GM13976 (cell line): ENCODE data around the gene MYO5B.

Experiments used
- DNase-seq: peaks from one replicate; pipeline ENCODE4 v3.0.0; 2012; ENCODE audit warnings: low spot score
- in situ Hi-C: fragments of 300-500 bp; cut with MboI; formaldehyde crosslinking; loops from one replicate; pipeline ENCODE4 v1.12.0; 2022; ENCODE audit warnings: low sequenced_read_pairs, mixed read lengths, inconsistent platforms; ENCODE audit not compliant: unreplicated experiment
- TF ChIP-seq, protein P1 (sequence below): IDR thresholded peaks from 2 replicates; pipeline ENCODE4 v1.5.1; 2012; ENCODE audit warnings: borderline replicate concordance, mild to moderate bottlenecking; ENCODE audit not compliant: insufficient read depth; ENCODE audit errors: extremely low read depth, missing control alignments, control extremely low read depth

MYO5B gene

DNA sequence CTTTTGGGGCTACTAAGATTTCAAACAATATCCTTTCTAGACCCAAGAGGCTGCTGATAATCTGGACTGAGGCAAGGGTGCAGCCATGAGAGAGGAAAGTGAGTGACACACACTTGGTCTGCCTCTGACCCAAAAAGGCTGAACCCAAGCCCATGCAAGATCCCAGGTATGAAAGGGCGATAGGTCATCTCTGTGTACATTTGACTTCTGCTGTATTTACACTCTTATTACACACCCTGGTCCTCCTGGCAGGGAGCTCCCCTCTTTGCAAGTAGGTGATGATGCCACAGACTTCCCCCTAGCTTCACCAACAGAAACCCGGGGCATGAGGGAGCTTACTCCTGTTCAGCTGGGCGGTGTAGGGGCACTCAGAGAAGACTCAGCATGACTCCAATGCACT lies 319.8 kb downstream of the MYO5B start:
- in situ Hi-C loops: no loop called here
- DNase-seq: no peak
- TF ChIP-seq, protein P1, sequence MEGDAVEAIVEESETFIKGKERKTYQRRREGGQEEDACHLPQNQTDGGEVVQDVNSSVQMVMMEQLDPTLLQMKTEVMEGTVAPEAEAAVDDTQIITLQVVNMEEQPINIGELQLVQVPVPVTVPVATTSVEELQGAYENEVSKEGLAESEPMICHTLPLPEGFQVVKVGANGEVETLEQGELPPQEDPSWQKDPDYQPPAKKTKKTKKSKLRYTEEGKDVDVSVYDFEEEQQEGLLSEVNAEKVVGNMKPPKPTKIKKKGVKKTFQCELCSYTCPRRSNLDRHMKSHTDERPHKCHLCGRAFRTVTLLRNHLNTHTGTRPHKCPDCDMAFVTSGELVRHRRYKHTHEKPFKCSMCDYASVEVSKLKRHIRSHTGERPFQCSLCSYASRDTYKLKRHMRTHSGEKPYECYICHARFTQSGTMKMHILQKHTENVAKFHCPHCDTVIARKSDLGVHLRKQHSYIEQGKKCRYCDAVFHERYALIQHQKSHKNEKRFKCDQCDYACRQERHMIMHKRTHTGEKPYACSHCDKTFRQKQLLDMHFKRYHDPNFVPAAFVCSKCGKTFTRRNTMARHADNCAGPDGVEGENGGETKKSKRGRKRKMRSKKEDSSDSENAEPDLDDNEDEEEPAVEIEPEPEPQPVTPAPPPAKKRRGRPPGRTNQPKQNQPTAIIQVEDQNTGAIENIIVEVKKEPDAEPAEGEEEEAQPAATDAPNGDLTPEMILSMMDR: no peak

DNA sequence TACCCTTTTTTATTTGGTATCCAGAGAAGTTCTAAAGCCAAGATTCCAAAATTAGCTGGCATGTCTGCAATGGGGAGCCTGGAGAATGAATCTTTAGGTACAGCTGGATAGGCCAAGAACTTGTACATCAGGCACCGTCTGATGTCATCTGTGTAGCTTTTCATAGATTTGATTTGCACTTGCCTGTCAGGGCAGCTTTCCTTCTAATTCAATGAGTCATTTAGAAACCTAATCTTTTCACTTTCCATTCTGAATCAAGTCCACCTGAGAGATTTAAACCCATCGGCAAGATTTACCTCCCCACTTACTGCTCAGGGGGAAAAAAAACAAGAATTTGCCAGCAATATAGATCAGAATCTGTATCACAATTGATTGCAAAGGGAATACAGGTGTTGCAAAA lies 320.7 kb downstream of the MYO5B start:
- in situ Hi-C loops: loop anchor here (25.0 kb wide), 1 partner anchor 1187 kb away; no protein-coding TSS in a partner anchor
- TF ChIP-seq, protein P1: no peak
- no peak for DNase-seq

DNA sequence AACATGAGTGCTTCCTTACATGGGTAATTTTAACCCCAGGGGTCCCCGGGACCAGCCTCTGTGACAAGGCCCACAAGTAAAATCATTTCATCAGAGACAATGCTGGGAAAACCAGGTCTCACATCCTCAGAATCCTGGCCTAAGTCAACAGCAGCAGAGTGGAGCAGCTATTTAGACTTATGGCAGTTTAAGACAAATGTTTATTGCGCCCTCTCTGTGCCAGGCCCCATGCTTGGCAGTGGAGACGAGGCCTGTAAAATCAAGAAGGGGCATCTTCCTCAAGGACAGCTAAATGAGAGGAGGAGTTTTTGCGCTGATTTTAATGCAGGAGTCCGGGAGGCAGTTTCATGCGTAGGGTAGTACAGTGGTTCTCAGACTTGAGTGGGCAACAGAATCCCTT lies 325.6 kb downstream of the MYO5B start:
- in situ Hi-C loops: loop anchor here (25.0 kb wide), 1 partner anchor 1182 kb away; no protein-coding TSS in a partner anchor
- TF ChIP-seq, protein P1: no peak
- DNase-seq: no peak

DNA sequence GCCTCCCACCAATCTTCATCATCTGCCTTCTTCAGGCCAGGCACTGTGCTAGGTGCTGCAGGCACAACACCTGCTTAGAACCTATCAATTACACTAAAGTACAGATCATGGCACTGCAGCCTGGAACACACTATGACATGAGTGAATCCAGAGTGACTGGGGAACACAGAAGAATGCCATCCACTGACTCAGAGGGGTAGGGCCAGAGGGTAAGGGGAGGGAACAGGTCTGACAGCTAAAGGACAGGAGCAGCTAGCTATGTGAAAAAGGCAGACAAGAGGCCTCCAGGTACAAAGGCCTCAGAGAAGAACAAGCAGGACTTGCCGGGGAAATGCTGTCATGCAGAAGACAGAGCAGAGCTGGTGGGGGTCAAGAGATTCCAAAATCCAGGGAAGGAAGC lies 328.3 kb downstream of the MYO5B start:
- no peak for DNase-seq
- TF ChIP-seq, protein P1: no peak
- in situ Hi-C loops: loop anchor here (25.0 kb wide), 1 partner anchor 1179 kb away; no protein-coding TSS in a partner anchor

DNA sequence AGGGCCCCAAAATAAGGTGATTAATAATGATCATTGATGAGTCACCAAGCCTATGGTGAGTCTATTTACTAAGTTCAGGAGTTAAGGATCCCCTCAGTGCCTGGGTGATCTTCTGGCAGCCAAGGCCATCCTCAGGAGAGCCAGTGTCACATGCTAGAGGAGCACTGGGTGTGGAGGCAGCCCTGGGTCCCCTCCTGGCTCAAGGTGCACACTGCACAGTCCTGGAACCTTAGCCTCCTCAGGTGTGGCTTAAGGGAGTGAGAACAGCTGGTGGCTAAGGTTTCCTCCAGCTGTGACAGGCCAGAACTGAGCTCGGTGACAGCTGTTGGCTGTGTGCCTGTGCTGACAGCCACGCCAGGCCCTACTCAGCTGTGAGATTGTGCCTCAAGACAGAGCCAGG lies 329.5 kb downstream of the MYO5B start:
- TF ChIP-seq, protein P1: no peak
- in situ Hi-C loops: loop anchor here (25.0 kb wide), 1 partner anchor 1178 kb away; no protein-coding TSS in a partner anchor
- no peak for DNase-seq

DNA sequence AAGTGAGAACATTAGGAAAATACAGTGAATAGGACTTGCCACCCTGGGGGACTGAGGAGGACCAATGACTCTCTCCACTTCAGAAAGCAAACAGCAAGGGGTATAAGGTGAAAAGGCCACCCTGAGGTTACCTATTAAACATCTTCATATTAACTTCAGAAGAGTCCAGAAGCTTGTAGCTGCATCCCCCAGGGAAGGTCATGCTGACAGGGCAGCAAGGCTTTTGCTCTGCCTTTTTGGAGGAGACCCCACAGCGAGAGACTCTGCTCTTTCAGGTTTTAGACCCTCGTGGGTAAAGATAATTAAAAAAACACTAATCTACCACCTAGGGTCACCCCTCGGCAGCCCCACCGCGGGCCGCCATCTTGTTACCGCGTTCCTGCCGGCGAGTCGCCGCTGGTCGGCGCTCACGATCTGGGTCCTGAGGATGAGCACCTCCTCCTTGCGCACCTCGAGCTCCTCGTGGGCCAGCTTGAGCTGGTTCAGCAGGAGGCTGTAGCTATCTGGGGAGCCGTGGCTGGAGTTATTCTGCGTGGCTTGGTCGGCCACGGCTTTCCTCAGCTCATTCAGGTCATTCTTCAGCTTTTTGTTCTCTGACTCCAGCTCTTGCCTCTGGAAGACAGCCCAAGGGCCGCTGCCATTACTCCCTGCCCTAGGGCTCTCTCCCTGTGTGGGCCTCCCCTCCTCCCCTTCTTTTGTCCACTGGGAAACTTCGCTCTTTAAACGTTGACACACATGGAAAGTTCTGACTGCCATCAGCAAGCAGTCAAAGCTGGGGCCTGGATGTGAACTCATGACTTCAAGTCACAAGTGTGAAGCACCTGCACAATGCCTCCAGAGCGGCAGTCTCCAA lies 331.0 kb downstream of the MYO5B start:
- DNase-seq: no peak
- in situ Hi-C loops: loop anchor here (25.0 kb wide), 1 partner anchor 1177 kb away; no protein-coding TSS in a partner anchor
- TF ChIP-seq, protein P1: no peak
